Left ventricle myocardium inferior (tissue), 1 donor: ENCODE results near the gene LIPC. TPM values are rescaled to one million over a fixed set of nuclear protein-coding genes. Genes with fewer than 3 reads are reported as not detected.

Source experiments
- DNase-seq: peaks from one replicate; pipeline ENCODE4 v3.0.0-alpha.2; 2020
- H3K27ac ChIP-seq: fragments of 200-600 bp; replicated peaks from 2 replicates; pipeline ENCODE4 v1.8.0; 2021
- H3K27me3 ChIP-seq: fragments of 200-600 bp; 2 replicates; pipeline ENCODE4 v1.8.0; 2021; ENCODE audit warnings: low read depth
- H3K36me3 ChIP-seq: fragments of 200-600 bp; 2 replicates; pipeline ENCODE4 v1.8.0; 2021
- H3K4me1 ChIP-seq: fragments of 200-600 bp; 2 replicates; pipeline ENCODE4 v1.8.0; 2021
- H3K4me3 ChIP-seq: fragments of 200-600 bp; 2 replicates; pipeline ENCODE4 v1.8.0; 2021; ENCODE audit warnings: mild to moderate bottlenecking, moderate library complexity
- H3K9me3 ChIP-seq: fragments of 200-600 bp; replicated peaks from 2 replicates; pipeline ENCODE4 v1.8.0; 2021
- intact Hi-C: fragments of 100-400 bp; cut with micrococcal nuclease; formaldehyde crosslinking; loops from one replicate; pipeline ENCODE4 v1.11.0; 2022
- total RNA-seq: library from RNA; stranded (reverse); fragmentation: NEBNext Ultra II Directional; extraction: Animal tissue kit (Norgen Biotek cat#: 25700); gene quantifications from one replicate; pipeline ENCODE4 v1.2.1, GENCODE V29; 2021
- TF ChIP-seq, protein P1 (sequence below): fragments of 200-600 bp; IDR thresholded peaks from 2 replicates; pipeline ENCODE4 v1.8.0; 2021; ENCODE audit warnings: antibody characterized with exemption, mild to moderate bottlenecking, borderline replicate concordance
- donor health status: DM: no; HTN: yes; CAD: no; lungs with severe emphysema.

The LIPC gene
- total RNA-seq, 1 donor from 2014 or later: 1.5 TPM

- no peaks in the 10 kb centered on the region for H3K4me1 ChIP-seq
- intact Hi-C loops: no loop called here
These were observed 35.4 kb downstream of the LIPC start for GRCh38 chr15:58467121-58467721.

DNA sequence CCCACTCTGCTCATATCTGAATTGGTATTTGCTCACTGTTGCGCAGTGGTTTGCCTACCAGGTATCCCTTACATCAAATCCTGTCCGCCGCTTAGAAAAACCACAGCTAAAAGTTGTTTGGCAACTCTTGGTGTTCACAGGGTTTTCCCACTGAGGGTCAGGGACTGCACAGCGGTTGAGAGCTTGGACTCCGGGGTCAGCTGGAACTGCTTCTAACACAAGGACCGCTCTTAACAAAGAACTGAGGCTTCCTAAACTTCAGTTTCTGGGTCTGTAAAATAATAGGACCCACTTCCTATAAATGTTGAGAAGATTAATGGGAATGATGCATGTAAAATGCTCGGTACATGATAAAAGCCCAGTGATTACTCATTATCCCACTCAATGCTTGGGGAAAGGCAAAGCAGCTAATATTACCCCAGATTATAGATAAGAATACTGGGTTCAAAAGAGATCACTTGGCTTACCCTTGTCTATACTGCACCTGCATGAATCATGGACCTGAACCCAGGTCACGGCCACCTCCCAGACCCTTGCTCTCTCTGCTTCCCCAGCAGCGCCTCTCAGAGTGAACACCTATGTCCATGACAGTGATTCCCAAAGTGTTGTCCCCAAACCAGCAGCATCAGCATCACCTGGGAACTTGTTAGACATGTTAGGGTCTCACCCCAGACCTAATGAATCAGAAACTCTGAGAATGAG, 36.1 kb downstream of the LIPC start:
- intact Hi-C loops: no loop called here
- Histone ChIP-seq H3K36me3 (no peaks in the 10 kb centered on the region), H3K4me1 (peaks cover 5% of the 10 kb centered on the region), H3K4me3 (no peak overlapping the region), H3K27me3 (no peaks in the 10 kb centered on the region), H3K27ac (no peak overlapping the region), H3K9me3 (no peaks in the 10 kb centered on the region)
- DNase-seq: no peak
- TF ChIP-seq, protein P1, sequence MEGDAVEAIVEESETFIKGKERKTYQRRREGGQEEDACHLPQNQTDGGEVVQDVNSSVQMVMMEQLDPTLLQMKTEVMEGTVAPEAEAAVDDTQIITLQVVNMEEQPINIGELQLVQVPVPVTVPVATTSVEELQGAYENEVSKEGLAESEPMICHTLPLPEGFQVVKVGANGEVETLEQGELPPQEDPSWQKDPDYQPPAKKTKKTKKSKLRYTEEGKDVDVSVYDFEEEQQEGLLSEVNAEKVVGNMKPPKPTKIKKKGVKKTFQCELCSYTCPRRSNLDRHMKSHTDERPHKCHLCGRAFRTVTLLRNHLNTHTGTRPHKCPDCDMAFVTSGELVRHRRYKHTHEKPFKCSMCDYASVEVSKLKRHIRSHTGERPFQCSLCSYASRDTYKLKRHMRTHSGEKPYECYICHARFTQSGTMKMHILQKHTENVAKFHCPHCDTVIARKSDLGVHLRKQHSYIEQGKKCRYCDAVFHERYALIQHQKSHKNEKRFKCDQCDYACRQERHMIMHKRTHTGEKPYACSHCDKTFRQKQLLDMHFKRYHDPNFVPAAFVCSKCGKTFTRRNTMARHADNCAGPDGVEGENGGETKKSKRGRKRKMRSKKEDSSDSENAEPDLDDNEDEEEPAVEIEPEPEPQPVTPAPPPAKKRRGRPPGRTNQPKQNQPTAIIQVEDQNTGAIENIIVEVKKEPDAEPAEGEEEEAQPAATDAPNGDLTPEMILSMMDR: no peak

More at GRCh38 chr15:58467121-58467721, 35.4 kb downstream of the LIPC start:
- Histone ChIP-seq H3K36me3 (no peaks in the 10 kb centered on the region), H3K27ac (no peak overlapping the region), H3K4me3 (no peak overlapping the region), H3K27me3 (no peaks in the 10 kb centered on the region), H3K9me3 (no peaks in the 10 kb centered on the region)
- TF ChIP-seq, protein P1: no peak
- DNase-seq: no peak

- no peaks in the 10 kb centered on the region for H3K9me3 ChIP-seq
- H3K27me3 ChIP-seq: no peaks in the 10 kb centered on the region
- intact Hi-C loops: no loop called here
- H3K4me3 ChIP-seq: no peak overlapping the region
- TF ChIP-seq, protein P1: no peak
- H3K36me3 ChIP-seq: no peaks in the 10 kb centered on the region
- no peak for DNase-seq
- peaks cover 17% of the 10 kb centered on the region for H3K4me1 ChIP-seq
- H3K27ac ChIP-seq: no peak overlapping the region
These were observed 37.9 kb downstream of the LIPC start for GRCh38 chr15:58469432-58470353.

GRCh38 chr15:58471348-58471747, 39.6 kb downstream of the LIPC start:
- no peak for DNase-seq
- Histone ChIP-seq H3K4me1 (peaks cover 34% of the 10 kb centered on the region), H3K27ac (no peak overlapping the region), H3K27me3 (no peaks in the 10 kb centered on the region), H3K36me3 (no peaks in the 10 kb centered on the region), H3K4me3 (no peak overlapping the region), H3K9me3 (no peaks in the 10 kb centered on the region)
- TF ChIP-seq, protein P1: no peak
- intact Hi-C loops: no loop called here

DNA sequence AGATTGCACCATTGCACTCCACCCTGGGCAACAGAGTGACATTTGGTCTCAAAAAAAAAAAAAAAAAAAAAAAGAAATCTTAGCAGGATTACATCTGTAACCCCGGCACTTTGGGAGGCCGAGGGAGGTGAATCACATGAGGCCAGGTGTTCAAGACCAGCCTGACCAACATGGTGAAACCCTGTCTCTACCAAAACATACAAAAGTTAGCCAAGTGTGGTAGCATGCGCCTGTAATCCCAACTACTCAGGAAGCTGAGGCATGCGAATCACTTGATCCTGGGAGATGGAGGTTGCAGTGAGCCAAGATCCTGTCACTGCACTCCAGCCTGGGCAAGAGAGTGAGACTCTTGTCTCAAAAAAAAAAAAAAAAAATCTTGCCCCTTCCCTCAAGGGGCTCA, 40.4 kb downstream of the LIPC start:
- Histone ChIP-seq H3K4me1 (peaks cover 43% of the 10 kb centered on the region), H3K4me3 (no peak overlapping the region), H3K36me3 (no peaks in the 10 kb centered on the region), H3K27me3 (no peaks in the 10 kb centered on the region), H3K27ac (no peak overlapping the region), H3K9me3 (no peaks in the 10 kb centered on the region)
- no peak for DNase-seq
- TF ChIP-seq, protein P1: no peak
- intact Hi-C loops: no loop called here
